Stimulated activated CD4-positive, alpha-beta T cell treated with anti-CD3 and anti-CD28 coated beads, Interleukin-12 subunit alpha, Interleukin-12 subunit beta, amount 100 ng/mL, for 4 hours (primary cell): ENCODE data around the gene CCDC15.

Experiments used
- DNase-seq: peaks from one replicate; pipeline ENCODE4 v3.0.0-alpha.2; 2020

The CCDC15 gene, protein sequence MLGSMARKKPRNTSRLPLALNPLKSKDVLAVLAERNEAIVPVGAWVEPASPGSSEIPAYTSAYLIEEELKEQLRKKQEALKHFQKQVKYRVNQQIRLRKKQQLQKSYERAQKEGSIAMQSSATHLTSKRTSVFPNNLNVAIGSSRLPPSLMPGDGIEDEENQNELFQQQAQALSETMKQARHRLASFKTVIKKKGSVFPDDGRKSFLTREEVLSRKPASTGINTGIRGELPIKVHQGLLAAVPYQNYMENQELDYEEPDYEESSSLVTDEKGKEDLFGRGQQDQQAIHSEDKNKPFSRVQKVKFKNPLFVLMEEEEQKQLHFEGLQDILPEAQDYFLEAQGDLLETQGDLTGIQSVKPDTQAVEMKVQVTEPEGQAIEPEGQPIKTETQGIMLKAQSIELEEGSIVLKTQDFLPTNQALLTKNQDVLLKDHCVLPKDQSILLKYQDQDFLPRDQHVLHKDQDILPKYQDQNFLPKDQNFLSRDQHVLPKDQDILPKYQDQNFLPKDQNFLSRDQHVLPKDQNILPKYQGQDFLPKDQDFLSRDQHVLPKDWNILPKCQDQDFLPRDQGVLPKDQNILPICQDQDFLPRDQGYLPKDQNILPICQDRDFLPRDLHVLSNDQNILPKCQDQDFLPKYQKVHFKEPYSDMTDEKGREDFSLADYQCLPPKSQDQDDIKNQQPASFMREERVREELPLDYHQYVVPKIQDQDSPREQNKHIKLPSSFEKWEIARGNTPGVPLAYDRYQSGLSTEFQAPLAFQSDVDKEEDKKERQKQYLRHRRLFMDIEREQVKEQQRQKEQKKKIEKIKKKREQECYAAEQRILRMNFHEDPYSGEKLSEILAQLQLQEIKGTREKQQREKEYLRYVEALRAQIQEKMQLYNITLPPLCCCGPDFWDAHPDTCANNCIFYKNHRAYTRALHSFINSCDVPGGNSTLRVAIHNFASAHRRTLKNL

DNA sequence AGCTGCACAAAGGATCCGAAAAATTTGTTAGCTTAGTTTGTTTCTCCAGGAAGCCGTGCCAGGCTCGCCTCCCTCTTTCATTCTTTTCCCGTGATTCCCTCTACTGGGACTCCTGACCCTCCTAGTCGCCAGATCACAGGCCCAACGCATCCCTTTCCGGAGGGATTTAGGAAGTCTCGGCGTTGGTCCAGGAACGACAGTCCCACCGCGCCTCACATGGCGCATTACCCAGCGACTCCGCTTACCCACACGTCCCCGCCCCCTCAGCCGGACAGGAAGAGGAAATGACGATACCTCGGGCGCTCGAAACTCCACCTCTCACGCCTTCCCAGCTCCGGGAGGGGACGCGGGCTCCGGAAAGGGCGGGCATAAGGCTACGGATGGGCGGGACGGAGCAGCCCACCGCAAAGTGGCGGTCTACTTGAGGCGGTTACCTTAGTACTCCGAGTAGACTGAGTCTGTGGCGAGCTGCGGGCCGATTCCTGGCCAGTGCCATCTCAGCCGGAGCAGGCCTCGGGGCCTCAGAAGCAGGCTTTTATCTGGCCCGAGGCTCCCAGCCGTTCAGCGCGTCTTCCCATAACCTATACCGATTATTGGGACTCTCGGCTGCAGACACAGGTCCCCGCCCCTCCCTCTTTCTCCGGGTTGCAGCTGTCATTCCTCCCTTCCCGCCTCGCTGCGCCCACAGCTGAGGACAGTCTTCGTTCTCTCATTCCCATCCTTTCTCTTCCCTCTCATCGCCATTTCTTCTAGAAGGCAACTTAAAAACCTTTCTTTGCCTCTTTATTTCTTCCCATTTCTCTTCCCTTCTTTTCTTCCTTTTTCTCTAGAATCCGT is at the start of gene CCDC15:
Gene CCDC15 (plus strand): TSS at position 450 of the 837 bp plus-strand sequence. CDS start 531 bp downstream, outside the sequence.
- peak; percentile 94 for DNase-seq

DNA sequence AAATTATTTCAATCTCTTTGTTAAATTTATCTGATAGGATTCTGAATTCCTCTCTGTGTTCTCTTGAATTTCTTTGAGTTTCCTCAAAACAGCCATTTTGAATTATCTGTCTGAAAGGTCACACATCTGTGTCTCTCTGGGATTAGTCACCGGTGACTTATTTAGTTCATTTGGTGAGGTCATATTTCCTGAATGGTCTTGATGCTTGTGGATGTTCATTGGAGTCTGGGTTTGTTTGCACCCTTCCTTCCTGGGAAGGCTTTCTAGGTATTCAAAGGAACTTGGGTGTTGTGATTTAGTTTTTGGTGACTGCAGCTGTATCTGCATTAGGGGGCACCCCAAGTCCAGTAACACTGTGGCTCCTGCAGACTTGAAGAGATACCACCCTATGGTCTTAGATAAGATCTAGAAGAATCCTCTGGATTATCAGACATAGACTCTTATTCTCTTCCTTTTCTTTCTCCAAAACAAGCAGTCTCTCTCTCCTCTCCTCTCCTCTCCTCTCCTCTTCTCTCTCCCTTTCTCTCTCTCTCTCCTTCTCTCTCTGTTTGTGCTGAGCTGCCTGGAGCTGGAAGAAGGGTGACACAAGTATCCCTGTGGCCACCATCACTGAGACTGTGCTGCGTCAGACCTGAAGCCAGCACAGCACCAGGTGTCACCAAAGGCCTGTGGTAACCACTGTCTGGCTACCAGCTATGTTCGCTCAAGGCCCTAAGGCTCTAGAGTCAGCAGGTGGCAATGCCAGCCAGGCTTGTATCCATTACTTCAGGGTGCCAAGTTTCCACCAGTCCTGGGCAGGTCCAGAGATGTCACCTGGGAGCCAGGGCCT is 38.2 kb upstream of the CCDC15 start:
- DNase-seq: no peak

DNA sequence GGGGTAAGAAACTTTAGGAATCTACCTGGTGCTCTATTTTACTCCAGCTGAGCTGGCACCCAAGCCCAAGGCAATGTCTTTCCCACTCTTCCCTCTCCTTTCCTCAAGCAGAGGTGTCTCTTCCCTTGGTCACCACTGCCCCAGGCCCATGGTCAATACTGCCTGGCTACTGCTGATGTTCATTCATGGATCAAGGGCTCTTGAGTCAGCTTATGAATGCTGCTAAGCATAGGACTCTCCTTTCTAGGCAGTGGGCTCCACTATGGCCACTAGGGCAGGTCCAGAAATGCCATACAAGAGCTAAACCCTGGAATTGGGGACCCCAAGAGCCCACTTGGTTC is 37.7 kb upstream of the CCDC15 start:
- no peak for DNase-seq

DNA sequence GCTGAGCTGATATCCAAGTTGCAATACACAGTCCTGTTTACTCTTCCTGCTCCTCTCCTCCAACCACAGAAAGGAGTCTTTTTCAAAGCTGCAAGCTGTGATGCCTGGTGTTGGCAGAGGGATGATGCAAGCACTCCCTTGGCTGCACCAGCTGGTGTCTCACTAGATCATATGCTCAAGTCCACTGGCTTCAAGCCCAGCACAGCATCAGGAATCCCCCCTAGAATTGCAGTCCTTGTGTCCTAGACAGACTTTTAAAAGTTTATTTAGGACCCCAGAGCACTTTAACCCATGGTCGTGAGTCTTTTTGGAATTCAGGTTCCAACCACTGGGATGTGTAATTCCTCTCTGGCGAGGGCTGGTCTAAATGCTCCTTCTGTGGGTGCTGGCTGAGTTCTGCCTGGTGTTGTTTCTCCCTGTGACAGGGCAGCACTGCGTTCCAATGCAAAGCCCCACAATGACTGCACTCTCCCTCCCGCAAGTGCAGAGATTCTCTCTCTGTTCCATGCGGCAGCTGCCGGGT is 36.8 kb upstream of the CCDC15 start:
- no peak for DNase-seq

DNA sequence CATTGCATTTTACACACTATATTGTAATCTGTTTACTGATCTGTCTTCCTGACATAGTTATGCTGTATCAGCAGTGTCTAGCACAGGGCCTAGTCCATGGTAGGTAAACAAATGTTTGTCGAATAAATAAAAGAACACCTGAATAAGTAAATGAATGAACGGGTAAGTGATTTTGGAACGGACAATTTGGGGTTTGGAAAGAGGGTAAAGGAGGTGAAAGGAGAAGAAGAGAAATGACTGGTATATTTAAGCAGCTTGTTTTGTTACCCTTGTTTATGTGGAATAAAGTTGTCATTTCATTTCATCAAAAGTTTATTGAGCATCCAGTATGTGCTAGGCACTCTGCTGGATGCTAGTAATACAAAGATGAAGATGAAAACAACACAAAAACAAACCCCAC is 35.1 kb upstream of the CCDC15 start, which contains the start of gene HEPN1:
Gene HEPN1 (plus strand): TSS at position 301 of the 400 bp plus-strand sequence.
- no peak for DNase-seq

DNA sequence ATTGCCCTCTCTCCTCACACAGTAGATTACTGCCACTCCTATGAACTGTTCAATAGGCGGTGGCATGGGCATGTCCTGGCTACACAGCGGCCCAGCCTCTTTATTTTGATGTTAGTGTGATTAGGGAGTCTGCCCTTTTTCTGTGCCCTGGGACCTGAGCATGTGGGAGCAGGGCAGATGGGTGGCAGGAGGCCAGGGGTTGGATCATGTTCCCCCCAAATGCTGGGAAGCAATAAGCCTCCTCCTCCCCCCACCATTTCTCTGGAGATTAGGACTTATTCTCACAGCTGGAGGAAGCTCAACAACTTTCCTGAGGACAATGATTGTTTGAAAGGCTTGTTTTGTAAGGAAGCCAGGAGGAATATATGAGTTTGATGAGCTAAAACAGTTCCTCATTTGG is 34.1 kb upstream of the CCDC15 start:
- DNase-seq: no peak

DNA sequence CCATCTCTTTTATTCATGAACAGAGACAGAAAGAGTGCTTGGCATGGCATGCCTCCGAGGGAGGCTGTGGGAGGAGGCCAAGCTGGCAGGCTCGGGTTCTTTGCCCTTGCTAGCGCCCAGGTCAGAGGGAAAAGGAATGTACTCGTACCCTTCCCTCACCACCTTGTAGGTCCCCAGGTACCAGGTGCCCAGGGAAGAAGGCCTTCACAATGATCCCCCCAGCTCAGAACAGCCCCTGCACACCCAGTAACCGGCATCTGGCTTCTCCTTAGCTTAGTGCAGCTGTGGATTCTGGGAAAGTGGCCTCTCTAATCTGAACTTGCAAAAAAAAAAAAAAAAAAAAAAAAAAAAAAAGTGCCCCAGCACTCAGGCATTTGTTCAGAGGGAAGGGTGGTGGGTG is 33.6 kb upstream of the CCDC15 start:
- no peak for DNase-seq

DNA sequence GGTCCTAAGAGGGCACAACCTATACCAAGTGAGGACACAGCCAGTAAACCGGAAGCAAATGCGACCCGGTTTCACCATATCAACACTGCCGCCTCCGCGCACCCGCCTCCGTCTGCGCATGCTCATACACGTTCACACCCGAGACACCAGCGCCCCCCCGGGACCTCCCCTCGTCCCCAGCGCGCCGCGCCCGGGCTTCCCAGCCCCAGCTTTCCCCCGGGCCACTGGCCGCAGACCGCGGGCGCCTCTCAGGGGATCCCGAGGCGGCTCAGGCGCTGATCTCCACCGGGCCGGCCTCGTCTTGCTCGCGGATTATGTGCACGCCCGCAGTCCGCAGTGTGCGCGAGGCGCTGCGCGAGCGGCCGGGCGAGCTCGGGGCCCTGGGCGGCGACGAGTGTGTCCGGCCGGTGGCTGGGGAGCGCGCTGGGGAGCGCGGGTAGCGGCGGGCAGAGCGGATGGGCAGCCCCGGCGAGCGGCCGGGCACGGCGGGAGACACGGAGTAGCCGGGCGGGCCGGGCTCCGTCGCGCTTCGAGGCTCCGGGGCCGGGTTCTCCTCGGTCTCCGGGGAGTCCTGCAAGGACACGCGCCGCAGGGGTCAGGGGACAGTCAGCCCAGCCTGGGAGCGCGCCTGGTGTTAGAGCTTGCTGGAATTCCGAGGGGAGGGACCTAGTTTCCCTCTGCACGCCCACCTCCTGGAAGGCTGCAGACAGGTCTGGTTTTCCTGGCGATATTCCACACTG is 33.0 kb upstream of the CCDC15 start:
- DNase-seq: peak; percentile 73

DNA sequence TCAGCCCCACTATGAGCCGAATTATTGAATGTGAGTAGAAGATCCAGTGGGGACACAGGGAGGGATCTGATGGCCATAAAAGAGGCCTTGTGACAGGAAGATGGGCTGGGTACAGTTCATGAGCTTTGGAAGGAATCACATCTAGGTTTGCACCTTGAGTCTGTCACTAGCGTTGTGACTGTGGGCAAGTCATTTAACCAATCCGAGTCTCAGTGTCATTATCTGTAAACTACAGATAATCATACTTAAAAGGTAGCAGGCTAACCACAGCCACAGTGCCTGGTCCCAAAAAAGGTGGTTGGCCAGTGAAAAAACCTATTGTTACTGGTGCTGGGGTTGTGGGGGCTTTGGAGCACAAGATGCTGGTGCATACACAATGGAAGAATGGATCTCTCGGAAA is 31.2 kb upstream of the CCDC15 start:
- DNase-seq: no peak

DNA sequence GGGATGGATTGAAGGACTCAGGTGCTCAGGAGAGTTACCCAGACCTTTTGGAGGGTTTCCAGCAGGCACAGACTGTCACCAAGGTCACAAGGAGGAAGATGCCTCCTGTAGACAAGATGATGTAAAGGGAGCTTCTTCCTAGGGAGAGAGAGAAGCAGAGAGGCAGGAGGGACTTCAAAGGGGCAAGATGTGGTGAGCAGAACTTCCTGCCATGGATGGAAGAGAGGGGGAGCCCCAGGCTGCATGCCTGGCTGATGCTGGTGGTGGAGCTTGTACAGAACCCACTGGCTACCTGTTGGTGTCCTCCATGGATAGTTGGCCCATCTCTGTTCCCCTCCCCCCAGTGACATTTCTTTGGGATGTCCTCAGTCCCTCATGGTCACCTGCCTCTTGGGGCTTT is 30.7 kb upstream of the CCDC15 start:
- DNase-seq: no peak

DNA sequence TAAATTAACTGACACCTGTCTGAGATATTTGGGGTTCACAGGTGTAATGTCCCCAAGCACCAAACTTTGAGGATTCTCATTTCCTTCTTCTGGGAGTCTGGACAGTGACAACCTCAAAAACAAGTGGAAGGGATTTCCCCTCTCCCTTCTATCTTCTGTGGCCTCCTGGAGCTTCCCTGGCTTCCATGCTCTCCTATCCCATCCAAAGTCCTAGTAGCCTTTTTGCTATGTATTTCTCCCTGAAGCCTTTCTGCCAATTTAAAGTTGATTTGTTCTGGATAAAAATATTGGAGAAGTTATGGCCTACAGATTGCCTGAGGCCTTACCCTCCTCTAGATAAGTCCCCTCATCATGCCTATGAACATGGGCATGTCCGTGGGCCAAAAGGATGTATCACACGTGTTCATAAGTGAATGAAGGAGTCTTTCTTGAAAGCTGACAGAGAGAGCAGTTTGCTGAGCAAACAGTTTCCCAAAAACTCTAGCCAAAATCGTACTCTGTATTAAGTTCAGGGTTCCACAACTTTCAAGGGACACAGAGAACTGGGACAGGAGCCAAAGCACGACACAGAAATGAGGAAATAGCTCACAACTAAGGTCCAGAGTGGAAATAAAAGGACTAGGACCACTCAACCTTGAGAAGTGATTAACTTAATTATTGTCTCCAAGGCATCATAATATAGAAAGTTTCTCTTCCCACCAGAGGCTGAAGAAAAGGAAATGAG is 24.9 kb upstream of the CCDC15 start:
- no peak for DNase-seq

DNA sequence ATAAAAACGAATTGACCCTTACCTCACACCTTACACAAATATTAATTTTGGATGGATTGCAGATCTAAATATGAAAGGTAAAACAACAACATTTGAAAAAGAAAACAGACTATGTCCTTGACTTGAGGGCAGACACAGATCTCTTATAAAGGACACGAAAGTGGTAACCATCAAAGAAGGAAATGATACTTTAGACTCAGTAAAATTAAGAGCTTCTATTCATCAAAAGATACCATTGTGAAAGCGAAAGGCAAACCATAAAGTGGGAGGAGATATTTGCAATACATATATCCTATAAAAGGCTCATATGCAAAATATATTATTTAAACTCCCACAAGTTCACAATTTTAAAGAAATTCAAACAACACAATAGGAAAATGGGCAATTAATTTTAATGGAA is 23.2 kb upstream of the CCDC15 start:
- DNase-seq: no peak

DNA sequence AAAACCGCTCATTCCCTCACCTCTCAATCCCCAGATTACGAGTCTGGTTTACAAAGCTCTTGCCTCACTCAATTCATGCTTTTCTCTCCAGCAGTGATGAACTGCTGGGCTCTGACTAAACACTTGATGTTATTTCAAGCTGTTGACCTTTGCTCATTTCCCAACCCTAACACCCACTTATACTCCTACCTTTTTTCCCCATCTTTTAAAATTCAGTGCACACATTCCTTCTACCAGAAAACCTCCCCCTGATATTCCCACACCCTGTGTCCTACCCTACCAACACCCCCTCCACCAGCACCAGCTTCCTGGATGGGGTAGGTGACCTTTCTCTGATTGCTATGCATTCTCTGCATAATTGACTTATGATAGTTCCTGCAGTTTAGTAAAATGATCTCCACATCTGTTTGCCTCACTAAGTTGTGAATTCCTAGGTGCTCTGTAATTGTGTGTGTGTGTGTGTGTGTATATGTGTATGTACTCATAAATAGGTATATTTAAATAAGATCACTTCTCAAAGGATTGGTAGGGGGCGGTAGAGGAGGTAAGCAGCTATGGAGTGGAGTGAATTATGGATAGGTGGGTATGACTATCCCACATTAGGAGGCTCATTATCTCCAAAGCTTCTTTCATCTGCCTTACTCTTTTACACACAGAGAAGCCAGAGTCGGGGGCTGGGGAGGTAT is 19.0 kb upstream of the CCDC15 start:
- DNase-seq: no peak

DNA sequence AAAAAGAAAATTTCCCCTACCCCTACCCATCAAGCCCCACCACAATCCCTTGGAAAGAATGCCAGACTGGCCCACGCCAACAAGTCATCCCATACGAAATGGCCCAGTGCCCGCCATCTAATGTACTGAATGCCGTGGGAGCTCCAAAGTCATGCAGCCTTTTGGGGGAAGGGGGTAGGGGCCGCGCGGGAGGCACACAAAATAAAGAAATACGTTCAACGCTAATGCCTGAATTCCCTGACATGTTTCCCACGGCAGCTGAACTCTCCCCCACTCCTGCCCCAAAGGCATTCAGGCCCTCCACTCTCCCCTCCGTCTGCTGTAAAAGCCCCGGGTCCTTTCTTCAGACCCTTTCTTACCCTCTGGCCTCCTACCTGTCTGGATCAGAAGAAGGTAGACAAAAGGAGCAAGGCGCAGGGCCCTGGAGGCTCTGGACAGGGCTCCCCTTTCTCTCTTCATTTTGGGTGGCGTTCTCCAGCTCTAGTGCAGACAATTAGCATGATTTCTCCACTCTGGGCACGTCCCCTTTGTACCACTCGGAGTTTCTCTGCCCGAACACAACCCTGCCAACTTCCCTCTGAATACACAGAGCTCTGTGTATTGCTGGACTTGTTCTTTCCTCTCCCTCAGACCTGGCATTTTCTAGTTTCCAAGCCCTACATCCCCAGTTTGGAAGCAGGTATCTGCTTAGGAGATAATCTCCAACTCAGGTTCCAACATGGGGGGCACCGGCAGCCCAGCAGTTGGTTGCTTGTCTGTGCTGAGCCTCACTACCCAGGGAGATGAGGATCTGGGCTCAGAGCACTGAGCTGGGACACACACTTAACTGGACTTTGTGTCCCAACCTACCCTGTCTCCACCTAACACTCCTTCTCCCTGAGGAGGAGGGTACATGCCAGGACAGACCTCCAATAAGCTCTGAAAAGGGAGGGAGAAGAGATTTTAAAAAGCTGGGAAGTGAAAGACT is 18.2 kb upstream of the CCDC15 start, which contains the start of gene HEPACAM:
Gene HEPACAM (minus strand): TSS at position 500 of the 967 bp plus-strand sequence. CDS start 41 bp downstream, at position 459.
- DNase-seq: no peak

DNA sequence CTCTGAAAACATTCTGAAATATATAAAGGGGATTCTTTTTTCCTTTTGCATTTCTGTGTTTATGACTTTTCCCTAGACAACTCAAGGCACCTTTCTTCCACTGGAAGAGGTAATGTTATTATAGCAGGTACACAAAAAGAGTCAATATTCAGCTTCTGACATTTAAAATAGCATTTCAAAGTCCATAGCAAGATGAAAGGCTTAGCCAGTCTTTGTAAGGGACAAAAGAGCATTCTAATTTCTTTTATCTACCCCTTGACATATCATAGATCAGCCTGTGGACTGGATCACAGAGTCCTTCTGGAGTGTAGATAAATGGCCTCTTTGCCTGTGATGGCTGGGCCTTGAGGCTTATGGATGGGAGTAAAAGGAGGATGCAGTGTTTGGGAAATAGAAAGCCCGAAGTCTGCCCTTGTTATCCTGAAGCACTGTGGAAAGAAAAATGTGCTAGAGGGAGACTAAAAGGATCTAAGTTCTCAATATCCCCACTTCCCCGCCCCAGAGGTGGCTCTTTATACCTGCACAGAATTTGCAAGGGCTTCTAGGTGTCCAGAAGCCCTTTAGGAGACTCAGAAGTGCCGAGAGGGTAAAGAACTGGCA is 16.6 kb upstream of the CCDC15 start:
- no peak for DNase-seq

DNA sequence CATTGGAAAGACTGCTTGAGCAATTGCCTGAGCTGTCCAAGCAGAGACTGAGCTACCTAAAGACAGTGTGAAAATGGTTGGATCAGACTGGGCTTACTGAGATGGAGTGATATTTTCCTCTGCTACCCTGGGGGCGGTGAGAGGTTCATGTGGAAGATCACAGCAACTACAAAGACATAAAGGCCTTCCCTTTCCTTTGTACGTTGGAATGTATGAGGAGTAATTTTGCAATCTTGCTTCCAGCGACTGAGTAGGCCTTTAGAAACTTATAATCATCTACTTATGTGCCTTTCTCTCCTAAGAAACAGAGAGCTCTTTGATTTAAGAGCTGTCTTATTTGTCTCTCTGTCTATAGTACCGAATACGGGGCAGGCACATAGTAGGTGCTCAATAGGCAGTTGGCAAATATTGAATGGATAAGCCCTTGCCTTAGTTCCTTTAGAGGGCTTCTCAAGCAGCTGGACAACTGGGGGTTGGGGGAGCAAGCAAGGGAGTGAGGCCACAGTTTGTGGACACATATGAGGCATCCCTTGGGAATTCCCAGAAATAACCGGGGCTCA is 15.7 kb upstream of the CCDC15 start:
- DNase-seq: no peak

DNA sequence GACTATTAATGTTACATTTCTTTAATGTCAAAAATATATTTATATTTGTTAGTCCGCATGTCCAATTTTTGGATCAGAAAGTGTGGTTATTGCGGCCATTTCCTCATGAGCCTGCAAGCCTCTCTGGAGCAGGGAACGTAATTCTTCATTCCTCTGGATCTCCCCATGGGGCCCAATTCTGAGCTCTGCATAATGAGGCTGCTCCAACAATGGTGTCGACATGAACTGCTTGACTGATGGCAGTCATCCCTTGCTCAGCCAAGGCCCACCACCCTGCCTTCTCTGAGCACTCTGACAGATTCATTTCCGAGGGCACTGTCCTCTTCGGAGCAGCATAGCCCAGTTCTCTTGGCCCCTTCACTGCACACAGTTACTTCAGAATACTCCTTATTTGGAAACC is 15.0 kb upstream of the CCDC15 start:
- DNase-seq: no peak

DNA sequence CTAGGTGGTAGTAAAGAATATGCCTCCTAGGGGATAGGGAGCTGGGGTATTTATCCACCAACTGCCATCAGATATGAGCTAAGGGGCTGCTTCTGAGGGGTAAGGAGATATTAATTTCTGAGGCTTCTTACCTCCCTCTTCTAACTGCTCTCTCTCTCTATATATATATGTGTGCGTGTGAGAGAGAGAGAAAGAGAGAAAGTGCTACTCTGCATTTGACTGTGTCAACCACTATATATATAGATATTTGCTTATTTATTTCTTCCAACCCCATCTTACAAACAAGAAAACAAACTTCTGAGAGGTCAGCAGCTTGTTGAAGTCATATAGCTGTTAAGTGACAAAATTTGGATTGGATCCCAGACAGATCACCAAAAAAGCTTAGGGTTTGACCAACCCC is 12.3 kb upstream of the CCDC15 start:
- DNase-seq: no peak
